Neural cell (in vitro differentiated cells): ENCODE measurements around the gene KHDRBS2. TPM values are rescaled to one million over a fixed set of nuclear protein-coding genes. Genes with fewer than 3 reads are reported as not detected.

Source experiments
- H2AFZ ChIP-seq: fragments of 200-600, 300-800 bp; sonication (generic), shearing (Covaris generic); 2 replicates; pipeline ENCODE4 v1.6.0; 2014; ENCODE audit warnings: low read depth, mild to moderate bottlenecking, antibody characterized with exemption, low read length, moderate library complexity
- H3F3A ChIP-seq: fragments of 200-600 bp; shearing (Covaris generic); 2 replicates; pipeline ENCODE4 v1.6.1; 2016; ENCODE audit warnings: mild to moderate bottlenecking, moderate library complexity, mixed read lengths, antibody characterized with exemption, low read length; ENCODE audit not compliant: insufficient read depth, poor library complexity, severe bottlenecking
- H3K27ac ChIP-seq: fragments of 200-600, 300-800 bp; sonication (generic), shearing (Covaris generic); 2 replicates; pipeline ENCODE4 v1.5.1; 2014; ENCODE audit warnings: mild to moderate bottlenecking, low read length, moderate library complexity
- H3K27me3 ChIP-seq: fragments of 300-800, 200-600 bp; sonication (generic), shearing (Covaris generic); 2 replicates; pipeline ENCODE4 v1.6.0; 2014; ENCODE audit warnings: mild to moderate bottlenecking, low read depth, low read length, moderate library complexity; ENCODE audit not compliant: insufficient read depth
- H3K36me3 ChIP-seq: fragments of 300-800, 200-600 bp; sonication (generic), shearing (Covaris generic); 2 replicates; pipeline ENCODE4 v1.5.1; 2014; ENCODE audit warnings: mild to moderate bottlenecking, antibody characterized with exemption, low read length, moderate library complexity; ENCODE audit not compliant: insufficient read depth
- H3K4me2 ChIP-seq: fragments of 300-800, 200-600 bp; sonication (generic), shearing (Covaris generic); 2 replicates; pipeline ENCODE4 v1.6.0; 2014; ENCODE audit warnings: mild to moderate bottlenecking, low read length
- H3K4me3 ChIP-seq: fragments of 300-800, 200-600 bp; sonication (generic), shearing (Covaris generic); 2 replicates; pipeline ENCODE4 v1.5.1; 2014; ENCODE audit warnings: mild to moderate bottlenecking, low read length, moderate library complexity
- H3K79me2 ChIP-seq: fragments of 200-600 bp; shearing (Covaris generic); replicated peaks from 2 replicates; pipeline ENCODE4 v1.6.0; 2014; ENCODE audit warnings: mild to moderate bottlenecking, low read length, moderate library complexity; ENCODE audit not compliant: insufficient read depth
- H3K9ac ChIP-seq: fragments of 300-800, 200-600 bp; sonication (generic), shearing (Covaris generic); 2 replicates; pipeline ENCODE4 v1.6.1; 2016; ENCODE audit warnings: mild to moderate bottlenecking, low read length, mixed read lengths
- H3K9me2 ChIP-seq: fragments of 200-600 bp; shearing (Covaris generic); 2 replicates; pipeline ENCODE4 v1.6.1; 2016; ENCODE audit warnings: mild to moderate bottlenecking, low read length, mixed read lengths; ENCODE audit not compliant: insufficient read depth
- H3K9me3 ChIP-seq: fragments of 200-600, 300-800 bp; sonication (generic), shearing (Covaris generic); 2 replicates; pipeline ENCODE4 v1.6.1; 2016; ENCODE audit warnings: mild to moderate bottlenecking, mixed run types, low read length, moderate library complexity, mixed read lengths
- H4K20me1 ChIP-seq: fragments of 200-600 bp; shearing (Covaris generic); 2 replicates; pipeline ENCODE4 v1.6.1; 2016; ENCODE audit warnings: mild to moderate bottlenecking, mixed run types; ENCODE audit not compliant: insufficient read depth
- EP300 ChIP-seq: fragments of 450-650 bp; conservative IDR thresholded peaks from 2 replicates; pipeline ENCODE4 v1.6.1; 2014; ENCODE audit warnings: antibody characterized with exemption, mild to moderate bottlenecking, moderate library complexity; ENCODE audit not compliant: poor library complexity, severe bottlenecking
- EZH2 ChIP-seq: fragments of 200-600, 300-800 bp; shearing (Covaris generic), sonication (generic); IDR thresholded peaks from 2 replicates; pipeline ENCODE4 v1.6.1; 2014; ENCODE audit warnings: antibody characterized with exemption, low read length, borderline replicate concordance, mild to moderate bottlenecking; ENCODE audit not compliant: insufficient read depth, poor library complexity, severe bottlenecking
- MXI1 ChIP-seq: fragments of 450-650 bp; conservative IDR thresholded peaks from 2 replicates; pipeline ENCODE4 v1.6.1; 2014; ENCODE audit warnings: antibody characterized with exemption, mild to moderate bottlenecking; ENCODE audit not compliant: poor library complexity, severe bottlenecking
- POLR2AphosphoS5 ChIP-seq: IDR thresholded peaks from 2 replicates; pipeline ENCODE4 v1.6.1; 2012
- RAD21 ChIP-seq: fragments of 450-650 bp; conservative IDR thresholded peaks from 2 replicates; pipeline ENCODE4 v1.6.1; 2014; ENCODE audit warnings: antibody characterized with exemption, mild to moderate bottlenecking, moderate library complexity
- SMC3 ChIP-seq: fragments of 450-650 bp; conservative IDR thresholded peaks from 2 replicates; pipeline ENCODE4 v1.6.1; 2014; ENCODE audit warnings: antibody characterized with exemption, mild to moderate bottlenecking, moderate library complexity; ENCODE audit not compliant: poor library complexity
- TAF1 ChIP-seq: IDR thresholded peaks from 2 replicates; pipeline ENCODE4 v1.6.1; 2012; ENCODE audit warnings: low read depth
- polyA plus RNA-seq: library from polyadenylated mRNA; depleted of rRNA; stranded (reverse); fragments of >200 nt; gene quantifications from 2 replicates; pipeline ENCODE4 v1.2.3, GENCODE V29; 2014
- TF ChIP-seq, protein P1 (sequence below): fragments of 450-650 bp; IDR thresholded peaks from 2 replicates; pipeline ENCODE4 v1.5.1; 2014; ENCODE audit warnings: antibody characterized with exemption, mild to moderate bottlenecking, moderate library complexity; ENCODE audit not compliant: poor library complexity, severe bottlenecking
- TF ChIP-seq, protein P2 (sequence below): IDR thresholded peaks from 2 replicates; pipeline ENCODE4 v1.6.1; 2012; ENCODE audit warnings: borderline replicate concordance

KHDRBS2 gene
- polyA plus RNA-seq, 1 donor from 2014 or later: 28.5 TPM

DNA sequence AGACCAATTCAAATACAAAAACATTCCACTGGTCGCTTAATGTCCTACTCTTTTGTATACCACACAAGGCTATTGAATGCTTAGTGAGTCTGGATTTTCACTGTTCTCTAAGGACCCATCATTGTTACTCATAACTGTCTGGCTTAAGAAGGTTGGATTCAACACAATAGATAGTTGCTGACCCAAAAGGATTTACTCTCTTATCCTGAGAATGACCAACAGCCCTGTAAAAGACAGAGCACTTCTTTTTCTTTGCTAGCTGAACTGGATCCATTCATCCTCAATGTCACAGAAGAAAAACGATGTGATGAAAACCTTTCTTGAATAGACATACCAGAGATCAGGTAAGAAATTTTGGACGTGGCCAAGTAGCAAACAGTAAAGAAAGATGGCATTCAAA, 645.6 kb downstream of the KHDRBS2 start:
- TF ChIP-seq, protein P1, sequence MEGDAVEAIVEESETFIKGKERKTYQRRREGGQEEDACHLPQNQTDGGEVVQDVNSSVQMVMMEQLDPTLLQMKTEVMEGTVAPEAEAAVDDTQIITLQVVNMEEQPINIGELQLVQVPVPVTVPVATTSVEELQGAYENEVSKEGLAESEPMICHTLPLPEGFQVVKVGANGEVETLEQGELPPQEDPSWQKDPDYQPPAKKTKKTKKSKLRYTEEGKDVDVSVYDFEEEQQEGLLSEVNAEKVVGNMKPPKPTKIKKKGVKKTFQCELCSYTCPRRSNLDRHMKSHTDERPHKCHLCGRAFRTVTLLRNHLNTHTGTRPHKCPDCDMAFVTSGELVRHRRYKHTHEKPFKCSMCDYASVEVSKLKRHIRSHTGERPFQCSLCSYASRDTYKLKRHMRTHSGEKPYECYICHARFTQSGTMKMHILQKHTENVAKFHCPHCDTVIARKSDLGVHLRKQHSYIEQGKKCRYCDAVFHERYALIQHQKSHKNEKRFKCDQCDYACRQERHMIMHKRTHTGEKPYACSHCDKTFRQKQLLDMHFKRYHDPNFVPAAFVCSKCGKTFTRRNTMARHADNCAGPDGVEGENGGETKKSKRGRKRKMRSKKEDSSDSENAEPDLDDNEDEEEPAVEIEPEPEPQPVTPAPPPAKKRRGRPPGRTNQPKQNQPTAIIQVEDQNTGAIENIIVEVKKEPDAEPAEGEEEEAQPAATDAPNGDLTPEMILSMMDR: no peak
- TF ChIP-seq SMC3 (no peak), EZH2 (no peak), RAD21 (no peak), MXI1 (no peak), EP300 (no peak), POLR2AphosphoS5 (no peak), TAF1 (no peak)
- TF ChIP-seq, protein P2, sequence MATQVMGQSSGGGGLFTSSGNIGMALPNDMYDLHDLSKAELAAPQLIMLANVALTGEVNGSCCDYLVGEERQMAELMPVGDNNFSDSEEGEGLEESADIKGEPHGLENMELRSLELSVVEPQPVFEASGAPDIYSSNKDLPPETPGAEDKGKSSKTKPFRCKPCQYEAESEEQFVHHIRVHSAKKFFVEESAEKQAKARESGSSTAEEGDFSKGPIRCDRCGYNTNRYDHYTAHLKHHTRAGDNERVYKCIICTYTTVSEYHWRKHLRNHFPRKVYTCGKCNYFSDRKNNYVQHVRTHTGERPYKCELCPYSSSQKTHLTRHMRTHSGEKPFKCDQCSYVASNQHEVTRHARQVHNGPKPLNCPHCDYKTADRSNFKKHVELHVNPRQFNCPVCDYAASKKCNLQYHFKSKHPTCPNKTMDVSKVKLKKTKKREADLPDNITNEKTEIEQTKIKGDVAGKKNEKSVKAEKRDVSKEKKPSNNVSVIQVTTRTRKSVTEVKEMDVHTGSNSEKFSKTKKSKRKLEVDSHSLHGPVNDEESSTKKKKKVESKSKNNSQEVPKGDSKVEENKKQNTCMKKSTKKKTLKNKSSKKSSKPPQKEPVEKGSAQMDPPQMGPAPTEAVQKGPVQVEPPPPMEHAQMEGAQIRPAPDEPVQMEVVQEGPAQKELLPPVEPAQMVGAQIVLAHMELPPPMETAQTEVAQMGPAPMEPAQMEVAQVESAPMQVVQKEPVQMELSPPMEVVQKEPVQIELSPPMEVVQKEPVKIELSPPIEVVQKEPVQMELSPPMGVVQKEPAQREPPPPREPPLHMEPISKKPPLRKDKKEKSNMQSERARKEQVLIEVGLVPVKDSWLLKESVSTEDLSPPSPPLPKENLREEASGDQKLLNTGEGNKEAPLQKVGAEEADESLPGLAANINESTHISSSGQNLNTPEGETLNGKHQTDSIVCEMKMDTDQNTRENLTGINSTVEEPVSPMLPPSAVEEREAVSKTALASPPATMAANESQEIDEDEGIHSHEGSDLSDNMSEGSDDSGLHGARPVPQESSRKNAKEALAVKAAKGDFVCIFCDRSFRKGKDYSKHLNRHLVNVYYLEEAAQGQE: no peak
- Histone ChIP-seq H3K27ac (no peak overlapping the region), H3K4me3 (no peak overlapping the region)

More for the DNA sequence above, 645.6 kb downstream of the KHDRBS2 start:
- no peaks in the 10 kb centered on the region for H3K27me3 ChIP-seq
- no peak overlapping the region for H3K4me2 ChIP-seq
- no peak overlapping the region for H2AFZ ChIP-seq
- no peaks in the 10 kb centered on the region for H3K9me3 ChIP-seq
- no peaks in the 10 kb centered on the region for H3K9me2 ChIP-seq
- no peaks in the 10 kb centered on the region for H3K79me2 ChIP-seq
- H3K36me3 ChIP-seq: no peaks in the 10 kb centered on the region
- no peaks in the 10 kb centered on the region for H3F3A ChIP-seq
- H3K9ac ChIP-seq: no peak overlapping the region
- no peaks in the 10 kb centered on the region for H4K20me1 ChIP-seq
